GM10847 (cell line): Measurements from ENCODE around the gene NECTIN4.

Experiments used
- POLR2A ChIP-seq: IDR thresholded peaks from 2 replicates; pipeline ENCODE4 v1.6.1; 2011; ENCODE audit not compliant: insufficient read length; ENCODE audit errors: extremely low read depth

The NECTIN4 gene

DNA sequence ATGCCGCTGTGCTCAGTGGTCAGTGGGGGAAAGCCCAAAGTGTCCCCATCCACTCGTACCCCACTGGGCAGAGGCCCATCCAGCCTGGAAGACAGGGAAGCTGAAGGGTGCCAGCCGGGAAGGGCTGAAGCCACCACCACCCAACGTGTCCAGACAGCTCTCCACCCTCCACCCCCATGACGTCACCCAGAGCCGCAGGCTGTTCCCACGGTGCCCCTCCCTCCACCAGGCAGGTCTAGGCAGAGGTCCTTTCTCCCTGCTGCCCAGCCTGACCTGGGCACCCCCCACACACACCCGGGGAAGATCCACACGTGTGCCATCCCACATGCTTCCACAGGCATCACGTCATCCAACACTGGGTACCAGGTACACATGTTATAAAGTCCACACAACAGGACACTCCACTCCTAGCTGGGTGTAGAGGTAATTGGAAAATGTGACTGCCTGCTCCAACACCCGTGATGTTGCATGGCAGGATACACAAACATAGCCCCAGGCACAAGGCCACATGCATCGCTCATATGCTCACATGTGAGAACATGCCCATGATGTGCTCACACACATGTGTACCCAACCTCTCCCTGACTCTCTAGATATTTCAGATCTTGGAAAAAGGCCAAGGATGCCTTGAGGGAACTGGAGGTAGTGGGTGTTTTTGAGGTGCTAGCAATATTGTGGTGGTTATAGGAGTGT is 14.5 kb downstream of the NECTIN4 start:
- no peak for TF ChIP-seq POLR2A

DNA sequence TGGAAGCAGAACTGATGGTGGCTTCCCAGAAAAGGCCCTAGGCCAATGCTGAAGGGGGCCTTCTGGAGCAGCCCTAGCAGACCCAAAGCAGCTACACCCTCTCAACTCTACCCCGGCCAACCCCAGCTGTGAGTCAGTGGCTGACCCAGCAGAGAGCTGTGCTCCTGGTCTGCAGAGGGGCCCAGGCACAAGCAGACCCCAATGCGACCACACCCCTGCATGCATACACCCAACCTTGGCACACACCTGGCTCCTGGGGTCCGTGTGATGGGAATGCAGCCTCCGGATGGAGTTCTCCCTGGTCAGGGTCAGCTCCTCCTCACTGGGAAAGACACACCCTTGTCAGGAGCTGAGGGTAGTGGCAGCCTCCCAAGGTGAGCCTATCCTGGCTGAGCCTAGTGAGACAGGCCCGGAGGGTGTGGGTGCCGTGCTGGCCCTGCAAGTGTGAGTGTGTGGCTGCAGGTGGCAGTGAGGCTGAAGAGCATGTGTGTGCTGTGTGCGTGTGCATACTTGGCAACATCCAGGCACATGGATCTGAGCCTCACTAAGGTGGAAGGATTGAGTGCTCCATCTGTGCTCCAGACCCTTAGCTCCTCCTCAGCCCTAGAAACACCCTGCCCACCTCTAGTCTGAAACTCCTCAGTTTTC is 15.8 kb downstream of the NECTIN4 start:
- no peak for TF ChIP-seq POLR2A

DNA sequence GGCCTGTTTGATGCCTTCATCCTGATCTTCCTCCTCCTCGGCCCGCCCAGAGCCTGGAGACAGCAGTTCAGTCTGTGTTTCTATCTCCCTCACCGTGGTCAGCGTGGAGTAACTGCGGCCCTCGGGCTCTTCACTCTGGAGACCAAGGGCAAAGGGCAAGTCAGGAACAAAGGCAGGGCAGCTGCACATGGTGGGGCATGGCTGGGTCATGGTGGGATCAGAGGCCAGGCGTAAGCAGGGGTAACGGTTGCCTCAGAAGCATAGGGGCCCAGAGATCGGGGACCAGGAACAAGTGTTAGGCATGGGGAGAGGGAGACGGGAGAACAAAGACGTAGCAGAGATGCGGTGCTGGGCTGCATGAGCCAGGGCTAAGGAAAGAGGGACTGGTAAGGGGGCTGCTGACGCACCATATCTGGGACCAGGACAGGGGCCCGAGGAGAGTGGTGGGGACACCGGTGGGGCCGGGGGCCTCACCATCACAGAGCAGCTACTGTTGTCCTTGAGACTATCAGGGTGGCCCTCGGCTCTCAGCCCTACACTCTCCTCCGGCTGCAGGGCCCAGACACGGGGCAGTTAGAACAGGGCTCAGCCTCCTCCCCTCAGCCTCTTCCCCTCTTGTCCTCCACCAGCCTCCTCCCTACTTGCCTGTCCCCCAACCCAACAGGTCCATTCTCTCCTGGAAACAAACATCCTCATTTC is 16.5 kb downstream of the NECTIN4 start:
- TF ChIP-seq POLR2A = no peak

DNA sequence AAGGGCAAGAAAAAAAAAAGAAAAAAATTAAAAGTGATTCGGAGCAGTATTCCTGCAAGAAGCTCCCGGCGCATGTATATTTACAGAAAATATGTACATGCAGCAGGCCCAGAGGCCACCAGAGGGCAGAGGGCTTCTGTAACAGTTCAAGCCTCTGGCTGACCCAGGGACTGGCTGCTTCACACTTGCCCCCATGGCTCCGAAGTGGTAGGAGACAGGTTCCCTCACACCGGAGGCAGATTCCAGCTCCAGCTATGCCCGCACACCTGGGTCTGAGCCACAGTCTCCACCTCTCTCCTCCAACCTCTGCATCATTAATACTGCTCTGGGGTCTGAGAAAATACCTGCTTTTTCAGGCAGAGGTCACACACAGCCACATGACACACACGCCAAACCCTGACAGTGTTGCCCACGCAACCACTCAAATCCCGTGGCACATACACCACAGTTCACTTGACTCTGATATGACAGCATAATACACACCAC is 17.4 kb downstream of the NECTIN4 start:
- no peak for TF ChIP-seq POLR2A

DNA sequence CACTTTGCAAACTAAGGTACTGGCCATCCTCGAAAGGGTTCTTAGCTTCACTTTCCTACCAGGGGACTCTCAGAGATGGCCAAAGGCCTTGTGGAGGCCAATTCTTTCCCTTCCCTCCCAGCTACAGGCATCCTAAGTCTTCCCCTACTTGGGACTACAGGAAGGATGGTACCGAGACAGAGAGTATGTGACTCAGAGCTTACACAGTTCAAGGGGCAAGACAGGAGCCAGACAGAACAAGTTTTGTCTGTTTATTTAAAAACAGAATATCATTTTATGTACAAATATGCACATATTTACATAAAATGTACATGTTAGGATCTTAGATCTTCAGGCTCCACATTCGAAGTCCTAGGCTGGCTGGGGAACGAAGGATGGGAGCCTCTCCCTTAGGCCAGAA is 18.6 kb downstream of the NECTIN4 start:
- TF ChIP-seq POLR2A = no peak

DNA sequence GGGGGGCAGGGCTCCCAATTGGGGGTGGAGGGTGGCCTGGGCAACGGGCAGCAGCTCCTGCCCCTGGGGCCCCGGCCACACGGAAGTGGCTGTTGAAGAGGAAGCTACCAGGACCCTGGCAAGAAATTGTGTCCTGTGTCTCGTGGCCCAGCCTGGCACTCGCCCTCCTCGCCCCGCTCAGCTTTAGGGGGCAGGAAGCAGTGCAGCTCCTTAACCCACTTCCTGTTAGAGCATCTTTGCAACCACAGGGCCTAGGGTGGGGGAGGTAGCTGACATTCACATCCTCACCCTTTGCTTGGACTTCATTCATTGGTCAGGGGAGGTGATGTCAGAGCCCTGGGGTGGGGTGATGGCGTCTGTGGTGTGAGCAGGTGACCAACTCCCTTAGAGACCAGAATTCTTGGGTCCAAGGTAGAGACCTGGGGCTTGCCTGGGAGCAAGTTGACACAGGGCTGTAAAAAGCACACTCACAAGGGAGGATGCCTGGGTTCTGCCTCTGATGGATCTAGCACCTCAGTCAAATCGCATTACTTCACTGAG is 19.6 kb downstream of the NECTIN4 start, which contains the start of gene ARHGAP30:
Gene ARHGAP30 (minus strand): TSS at position 161 of the 540 bp plus-strand sequence. CDS start 267 bp downstream, outside the sequence.
- TF ChIP-seq POLR2A = peak; percentile 74

DNA sequence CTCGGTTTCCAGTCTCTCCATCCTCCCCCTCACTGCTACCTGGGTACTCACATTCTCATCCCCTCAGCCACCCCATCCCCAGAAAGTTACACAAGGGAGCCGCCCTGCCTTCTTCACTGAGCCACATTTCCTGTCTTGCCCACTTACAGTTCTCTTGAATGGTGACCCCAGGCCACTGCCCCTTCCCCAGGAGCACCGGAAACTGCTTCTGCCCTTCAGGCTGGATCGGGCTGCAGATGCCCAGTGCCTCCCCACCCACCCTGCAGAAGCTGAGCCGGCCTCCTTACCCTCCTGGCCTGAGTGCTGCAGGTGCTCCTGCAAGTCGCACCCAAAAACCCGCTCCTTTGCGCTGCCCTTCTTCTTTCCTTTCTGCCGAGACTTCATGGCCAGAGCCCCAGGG is 20.1 kb downstream of the NECTIN4 start:
- no peak for TF ChIP-seq POLR2A

DNA sequence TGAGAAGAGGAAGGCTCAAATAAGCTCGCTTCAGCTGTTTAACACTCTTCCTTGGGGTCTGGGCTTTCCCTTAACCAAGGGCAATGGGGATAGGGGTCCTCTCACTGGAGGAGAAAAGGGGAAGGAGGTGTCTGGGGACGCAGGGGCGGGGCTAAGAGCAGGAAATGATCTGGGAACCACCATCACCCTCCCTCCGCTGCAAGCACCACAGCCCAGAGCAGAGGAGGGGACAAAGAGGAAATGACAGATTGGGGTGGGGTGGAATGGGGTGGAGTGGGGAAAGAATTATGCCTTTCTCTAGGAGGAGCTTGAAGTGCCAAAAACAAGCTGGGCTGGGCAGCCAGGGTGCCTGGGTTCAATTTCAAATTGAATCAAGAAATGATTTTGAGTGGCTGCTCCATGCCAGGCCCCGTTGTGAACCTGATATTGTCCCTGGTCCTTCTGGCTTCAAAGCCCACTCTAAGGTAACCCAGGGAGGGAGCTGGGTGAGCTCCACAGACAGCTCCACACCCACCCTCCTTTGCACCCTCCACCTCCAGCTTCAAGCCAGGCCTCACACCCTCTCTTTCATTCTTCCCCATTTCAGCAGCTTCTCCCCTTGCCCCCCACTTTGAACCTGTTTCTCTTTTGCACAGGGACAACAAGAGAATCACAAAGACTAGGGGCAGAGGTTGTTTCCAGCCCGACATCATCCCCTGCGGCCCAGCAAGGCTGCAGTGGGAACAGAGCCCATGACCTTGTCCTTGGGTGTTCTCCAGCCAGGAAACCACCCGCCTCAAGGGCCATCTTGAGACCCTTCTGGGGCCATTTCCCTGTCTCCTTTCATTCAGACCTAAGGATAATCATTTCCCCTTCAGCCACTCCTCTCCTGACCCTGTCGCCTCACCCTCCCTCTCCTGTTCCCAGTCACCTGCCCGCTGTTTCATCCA is 20.8 kb downstream of the NECTIN4 start:
- peak; percentile 32 for TF ChIP-seq POLR2A

DNA sequence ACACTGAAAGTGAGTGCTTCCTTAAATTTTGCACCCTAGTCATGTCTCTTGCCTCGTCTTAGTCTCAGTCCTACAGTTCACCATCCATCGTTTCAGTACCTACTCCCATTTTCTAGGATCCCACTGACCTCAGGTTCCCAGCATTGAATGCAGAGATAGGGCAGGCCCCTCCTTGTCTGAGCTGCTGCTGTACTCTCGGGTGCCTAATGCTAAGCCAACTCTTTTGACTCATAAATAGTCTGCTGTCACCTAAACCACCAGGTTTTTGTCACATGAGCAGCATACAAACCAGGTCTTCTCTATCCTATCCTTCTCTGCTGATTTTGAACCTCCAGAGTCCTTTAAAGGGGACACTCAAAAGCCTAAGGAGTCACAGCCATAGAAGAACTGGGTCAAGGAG is 22.7 kb downstream of the NECTIN4 start:
- no peak for TF ChIP-seq POLR2A

DNA sequence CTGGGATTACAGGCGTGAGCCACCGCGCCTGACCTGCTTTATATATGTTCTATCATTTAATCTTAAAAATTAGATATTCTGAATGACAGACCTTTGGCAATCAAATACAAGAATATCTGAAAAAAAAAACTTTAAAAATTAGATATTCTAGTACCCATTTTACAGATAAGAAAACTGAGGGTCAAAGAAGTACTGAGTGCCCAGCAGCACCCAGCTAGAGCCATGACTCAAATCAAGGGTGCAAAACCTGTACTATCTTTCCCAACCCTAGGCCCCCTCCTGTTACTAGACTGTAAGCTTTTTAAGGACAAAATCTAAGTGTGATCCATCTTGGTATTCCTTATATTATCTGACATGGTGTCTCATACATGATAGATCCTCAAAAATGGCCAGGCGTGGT is 27.9 kb downstream of the NECTIN4 start:
- TF ChIP-seq POLR2A = no peak

DNA sequence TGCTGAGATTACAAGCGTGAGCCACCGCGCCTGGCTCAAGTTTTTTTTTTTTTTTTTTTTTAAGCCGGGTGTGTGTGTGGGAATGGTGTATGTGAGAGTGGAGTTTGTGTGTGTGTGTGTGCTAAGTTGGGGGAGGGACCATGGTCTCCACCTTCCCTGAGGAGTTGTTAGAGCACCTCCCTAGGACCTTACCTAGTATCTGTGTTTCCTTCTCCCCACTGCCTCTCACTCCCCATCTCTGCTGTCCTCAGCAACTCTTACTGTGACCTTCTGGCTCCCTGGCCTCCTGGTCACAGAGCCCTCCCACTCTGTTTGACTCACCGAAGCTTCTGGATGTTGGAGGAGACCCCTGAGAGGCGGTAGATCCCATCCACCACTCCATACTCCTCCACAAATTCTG is 30.1 kb downstream of the NECTIN4 start:
- no peak for TF ChIP-seq POLR2A

DNA sequence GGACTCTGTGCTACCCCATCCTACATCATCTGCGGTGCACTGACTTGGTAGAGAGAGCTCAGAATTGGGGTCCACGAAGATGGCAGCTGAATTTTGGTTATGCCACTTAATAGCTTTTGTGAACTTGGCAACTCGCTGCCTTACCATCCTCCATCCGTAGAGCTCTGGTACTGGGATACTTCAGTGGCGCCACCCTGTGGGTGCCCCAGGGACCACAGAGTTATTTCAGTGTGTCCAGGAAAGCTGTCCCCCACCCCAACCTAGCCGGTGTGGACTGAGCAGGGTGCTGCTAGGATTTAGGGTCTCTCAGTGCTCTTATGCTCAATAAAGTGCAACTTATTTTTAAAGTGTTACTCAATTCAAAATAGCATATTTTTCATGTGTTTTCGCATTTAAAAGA is 34.6 kb downstream of the NECTIN4 start:
- TF ChIP-seq POLR2A = no peak

DNA sequence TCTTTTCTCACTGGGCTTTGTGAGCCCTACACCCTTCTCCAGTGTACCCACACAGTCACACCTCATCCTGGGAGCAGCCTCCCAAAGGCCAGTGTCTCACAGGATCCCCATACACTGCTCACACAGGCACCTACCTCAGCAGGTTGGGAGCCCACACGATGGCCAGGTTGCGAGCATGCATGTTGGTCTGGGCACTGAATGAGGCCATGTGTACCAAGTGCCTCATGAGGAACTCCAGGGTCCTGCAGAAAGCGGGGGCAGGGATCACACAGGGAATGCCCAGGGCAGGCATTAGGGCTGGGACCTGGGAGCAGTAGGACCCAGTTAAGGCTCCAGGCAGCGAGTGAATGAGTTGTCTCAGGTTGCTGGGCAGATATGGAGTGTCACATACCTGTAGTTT is 35.1 kb downstream of the NECTIN4 start:
- TF ChIP-seq POLR2A = no peak

DNA sequence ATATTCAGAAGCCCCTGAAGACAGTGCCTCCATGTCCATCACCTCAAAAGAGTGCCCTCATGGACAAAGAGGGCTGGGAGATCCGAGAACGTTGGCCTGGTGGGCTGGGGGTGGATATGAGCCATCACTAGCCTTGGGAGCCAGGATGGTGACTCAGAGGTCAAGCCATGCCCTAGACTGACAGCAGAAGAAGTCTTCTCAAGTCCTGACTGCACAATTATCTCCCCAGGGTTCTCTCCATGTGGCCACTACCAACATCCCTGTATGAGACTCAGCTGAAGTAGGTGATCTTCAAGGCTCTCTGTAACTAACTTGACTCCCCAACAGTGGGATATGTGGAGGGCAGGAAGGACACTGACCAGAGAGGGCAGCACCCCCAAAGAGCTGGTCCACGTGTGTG is 36.5 kb downstream of the NECTIN4 start:
- no peak for TF ChIP-seq POLR2A

DNA sequence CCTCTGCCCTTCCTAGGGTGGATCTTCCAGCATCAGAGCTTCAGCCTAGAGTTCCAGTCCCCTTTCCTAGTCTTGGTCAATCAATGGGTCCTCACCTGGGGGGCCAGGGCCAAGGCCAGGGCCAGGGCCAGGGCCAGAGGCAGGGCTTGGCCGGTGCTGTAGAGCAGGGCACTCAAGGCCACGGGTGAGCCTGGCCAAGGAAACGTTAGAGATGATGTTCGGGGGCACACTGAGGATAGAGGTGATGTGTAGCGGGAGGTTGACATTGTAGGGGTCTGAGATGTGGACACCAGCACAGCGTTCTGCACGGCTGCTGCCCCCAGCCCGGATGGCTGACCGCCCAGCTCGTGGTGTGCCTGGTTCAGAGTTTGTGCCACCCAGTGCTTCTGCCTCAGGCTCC is 38.1 kb downstream of the NECTIN4 start:
- TF ChIP-seq POLR2A = no peak
